Activated CD8-positive, alpha-beta T cell treated with anti-CD3 and anti-CD28 coated beads, Interleukin-2, amount 10 ng/mL, durations not matched to agents 7 days and 5 days (primary cell): Measurements from ENCODE around the gene TMEM186. TPM values are rescaled to one million over a fixed set of nuclear protein-coding genes. Genes with fewer than 3 reads are reported as not detected.

Experiments
- ATAC-seq: fragments of 150-1000 bp; cut with Tn5 transposase; one replicate; pipeline ENCODE4 v1.10.0; 2021; ENCODE audit warnings: moderate library complexity
- CTCF ChIA-PET: fragments of 350-600 bp; sonication (Branson Sonifier 250); formaldehyde crosslinking; loops from one replicate; lab custom pipeline; 2021; ENCODE audit warnings: antibody characterized with exemption; lab: Charles Lee
- POLR2A ChIA-PET: fragments of 350-600 bp; sonication (Branson Sonifier 250); formaldehyde crosslinking; loops from one replicate; lab custom pipeline; 2021; ENCODE audit warnings: antibody characterized with exemption; lab: Charles Lee
- DNase-seq: peaks from one replicate; pipeline ENCODE4 v3.0.0-alpha.2; 2020
- H3K27ac Mint-ChIP-seq: one replicate; pipeline ENCODE4 v1.8.0; 2021; ENCODE audit warnings: mild to moderate bottlenecking, mixed read lengths
- H3K27me3 Mint-ChIP-seq: one replicate; pipeline ENCODE4 v1.8.0; 2021; ENCODE audit warnings: low read depth, mixed read lengths
- H3K36me3 Mint-ChIP-seq: one replicate; pipeline ENCODE4 v1.8.0; 2021; ENCODE audit warnings: low read depth, mixed read lengths
- H3K4me1 Mint-ChIP-seq: one replicate; pipeline ENCODE4 v1.8.0; 2021; ENCODE audit warnings: low read depth, mixed read lengths
- H3K4me3 Mint-ChIP-seq: one replicate; pipeline ENCODE4 v1.8.0; 2021; ENCODE audit warnings: mild to moderate bottlenecking, mixed read lengths
- H3K9me3 Mint-ChIP-seq: one replicate; pipeline ENCODE4 v1.8.0; 2022; ENCODE audit warnings: mixed read lengths; ENCODE audit not compliant: insufficient read depth
- total RNA-seq, 2 experiments: library from RNA; stranded (reverse); gene quantifications; one replicate each; pipeline ENCODE4 v1.2.3, GENCODE V29; 2021

TMEM186 gene
- total RNA-seq, 2 experiments from 2014 or later = 11.0 to 11.1 TPM

- no peak for ATAC-seq
- CTCF ChIA-PET = interaction anchor here (1.2 kb wide), 1 partner anchor 9 kb away, joined by 4 read pairs; no protein-coding TSS in a partner anchor
- H3K27me3 Mint-ChIP-seq = no peaks in the 10 kb centered on the region
Measured at GRCh38 chr16:8828541-8829165, 31.2 kb upstream of the TMEM186 start.

GRCh38 chr16:8826278-8826879, 28.9 kb upstream of the TMEM186 start:
- DNase-seq = no peak
- CTCF ChIA-PET = no interaction called here
- Mint-ChIP-seq H3K27me3 (no peaks in the 10 kb centered on the region), H3K9me3 (no peaks in the 10 kb centered on the region), H3K36me3 (peaks cover 50% of the 10 kb centered on the region), H3K27ac (no peak overlapping the region), H3K4me3 (no peak overlapping the region), H3K4me1 (no peaks in the 10 kb centered on the region)
- POLR2A ChIA-PET = no interaction called here
- no peak for ATAC-seq

More at GRCh38 chr16:8828541-8829165, 31.2 kb upstream of the TMEM186 start:
- no peaks in the 10 kb centered on the region for H3K9me3 Mint-ChIP-seq
- DNase-seq = no peak
- no peak overlapping the region for H3K27ac Mint-ChIP-seq
- POLR2A ChIA-PET = interaction anchor here (0.9 to 1.4 kb wide), 2 partner anchors 12 to 40 kb away, joined by 3 read pairs; no protein-coding TSS in a partner anchor
- H3K4me1 Mint-ChIP-seq = peaks cover 14% of the 10 kb centered on the region
- peaks cover 39% of the 10 kb centered on the region for H3K36me3 Mint-ChIP-seq
- no peak overlapping the region for H3K4me3 Mint-ChIP-seq

GRCh38 chr16:8822403-8822802, 25.0 kb upstream of the TMEM186 start:
- H3K27ac Mint-ChIP-seq = no peak overlapping the region
- CTCF ChIA-PET = interaction anchor here (1.1 to 1.6 kb wide), 3 partner anchors 33 to 58 kb away, joined by 3 to 4 read pairs (median 4); no protein-coding TSS in a partner anchor

DNA sequence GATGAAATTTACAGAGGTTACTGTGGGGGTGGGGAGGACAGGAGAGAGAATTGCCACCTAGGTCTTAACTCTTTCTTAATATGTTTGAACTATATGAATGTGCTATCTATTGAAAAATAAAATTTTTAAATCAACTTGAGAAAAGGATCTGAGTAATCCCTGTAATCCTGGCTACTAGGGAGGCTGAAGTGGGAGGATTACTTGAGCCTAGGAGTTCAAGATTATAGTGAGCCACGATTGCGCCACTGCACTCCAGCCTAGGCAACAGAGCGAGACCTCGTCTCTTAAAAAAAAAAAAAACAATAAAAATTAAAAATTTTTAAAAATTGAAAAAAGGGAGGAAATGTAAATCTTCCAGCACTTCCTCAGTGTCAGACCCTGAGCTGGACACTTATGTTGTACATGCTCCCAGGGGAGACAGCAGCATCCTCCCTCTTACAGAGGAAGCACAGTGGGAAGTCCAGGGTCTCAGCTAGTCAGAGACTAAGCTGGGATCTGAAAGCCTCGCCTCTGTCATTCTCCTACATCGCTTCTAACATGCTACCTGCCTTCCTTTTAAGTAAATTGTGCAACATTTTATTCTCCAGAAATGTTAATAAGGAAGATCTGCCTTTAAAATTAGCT, 22.1 kb upstream of the TMEM186 start:
- H3K27ac Mint-ChIP-seq = peak overlapping the region; percentile 81
- peaks cover 26% of the 10 kb centered on the region for H3K4me1 Mint-ChIP-seq
- ChIA-PET CTCF (interaction anchor here (1.3 to 1.9 kb wide), 3 partner anchors 9 to 61 kb away, joined by 3 to 5 read pairs (median 4); no protein-coding TSS in a partner anchor), POLR2A (interaction anchor here (1.3 to 2.6 kb wide), 3 partner anchors 22 to 49 kb away, joined by 5 to 8 read pairs (median 7); partner anchors contain the start of genes CARHSP1, PMM2 and TMEM186)
- H3K9me3 Mint-ChIP-seq = no peaks in the 10 kb centered on the region
- peaks cover 70% of the 10 kb centered on the region for H3K36me3 Mint-ChIP-seq
- ATAC-seq (no peak), DNase-seq (no peak)
- H3K4me3 Mint-ChIP-seq = no peak overlapping the region
- H3K27me3 Mint-ChIP-seq = no peaks in the 10 kb centered on the region

More at GRCh38 chr16:8822403-8822802, 25.0 kb upstream of the TMEM186 start:
- ATAC-seq (no peak), DNase-seq (no peak)
- Mint-ChIP-seq H3K9me3 (no peaks in the 10 kb centered on the region), H3K4me1 (peaks cover 8% of the 10 kb centered on the region), H3K36me3 (peaks cover 53% of the 10 kb centered on the region), H3K27me3 (no peaks in the 10 kb centered on the region), H3K4me3 (no peak overlapping the region)
- POLR2A ChIA-PET = interaction anchor here (1.0 kb wide), 1 partner anchor 47 kb away, joined by 3 read pairs; the partner anchor contains the start of gene CARHSP1

- ATAC-seq (no peak), DNase-seq (no peak)
- Mint-ChIP-seq H3K9me3 (no peaks in the 10 kb centered on the region), H3K4me1 (peaks cover 26% of the 10 kb centered on the region), H3K27ac (peak overlapping the region; percentile 81), H3K36me3 (peaks cover 71% of the 10 kb centered on the region), H3K4me3 (no peak overlapping the region), H3K27me3 (no peaks in the 10 kb centered on the region)
- ChIA-PET POLR2A (interaction anchor here (1.3 to 2.6 kb wide), 3 partner anchors 21 to 50 kb away, joined by 7 to 35 read pairs (median 8); partner anchors contain the start of genes CARHSP1, PMM2 and TMEM186), CTCF (no interaction called here)
Measured at GRCh38 chr16:8818504-8819270, 21.2 kb upstream of the TMEM186 start.

DNA sequence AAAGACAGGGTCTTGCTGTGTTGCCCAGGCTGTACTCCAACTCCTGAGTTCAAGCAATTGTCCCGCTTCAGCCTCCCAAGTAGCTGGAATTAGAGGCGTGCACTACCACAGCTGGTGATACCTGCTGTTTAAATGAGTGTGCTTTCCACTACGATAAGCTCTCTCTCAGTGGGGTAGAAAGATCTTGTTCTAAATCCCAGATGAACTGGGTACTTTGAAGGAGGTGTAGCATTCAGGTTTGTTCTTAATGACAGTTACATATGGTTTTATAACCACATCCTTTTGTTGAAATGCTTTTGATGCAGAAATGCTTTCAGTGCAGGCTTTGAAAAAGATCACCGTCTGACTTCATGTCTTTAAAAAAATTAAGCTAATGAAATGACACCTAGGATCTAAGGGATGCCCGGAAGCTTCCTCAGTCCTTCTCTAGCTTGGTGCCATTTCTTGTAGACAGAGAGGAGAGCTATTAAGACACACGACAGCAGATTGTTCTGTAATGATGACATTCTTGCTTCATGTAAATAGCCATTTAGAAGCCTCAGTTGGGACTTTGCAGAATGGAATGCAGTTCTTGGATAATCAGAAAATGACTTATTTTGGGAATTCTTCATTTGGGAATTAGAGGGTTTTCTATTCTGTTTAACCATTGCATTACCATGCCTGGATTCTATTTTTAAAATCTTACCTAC, 19.7 kb upstream of the TMEM186 start:
- Mint-ChIP-seq H3K36me3 (peaks cover 76% of the 10 kb centered on the region), H3K4me1 (peaks cover 26% of the 10 kb centered on the region), H3K27ac (peak overlapping the region; percentile 90), H3K4me3 (no peak overlapping the region), H3K9me3 (no peaks in the 10 kb centered on the region), H3K27me3 (no peaks in the 10 kb centered on the region)
- POLR2A ChIA-PET = interaction anchor here (0.5 to 2.6 kb wide), 10 partner anchors 12 to 274 kb away, joined by 3 to 35 read pairs (median 4); partner anchors contain the start of genes CARHSP1, HAPSTR1, PMM2 and TMEM186
- DNase-seq (peak; percentile 42), ATAC-seq (peak; percentile 86)
- CTCF ChIA-PET = interaction anchor here (1.0 to 1.5 kb wide), 6 partner anchors 16 to 119 kb away, joined by 3 to 6 read pairs (median 5); partner anchors contain the start of genes PMM2 and TMEM186

GRCh38 chr16:8814095-8814806, 16.8 kb upstream of the TMEM186 start:
- no peak for ATAC-seq
- H3K27me3 Mint-ChIP-seq = no peaks in the 10 kb centered on the region
- H3K4me1 Mint-ChIP-seq = peaks cover 26% of the 10 kb centered on the region
- peak overlapping the region; percentile 35 for H3K27ac Mint-ChIP-seq
- peaks cover 76% of the 10 kb centered on the region for H3K36me3 Mint-ChIP-seq
- no peak overlapping the region for H3K4me3 Mint-ChIP-seq
- CTCF ChIA-PET = no interaction called here
- no peaks in the 10 kb centered on the region for H3K9me3 Mint-ChIP-seq
- POLR2A ChIA-PET = no interaction called here
- DNase-seq = no peak

- Mint-ChIP-seq H3K9me3 (no peaks in the 10 kb centered on the region), H3K4me3 (no peak overlapping the region), H3K27me3 (no peaks in the 10 kb centered on the region), H3K27ac (no peak overlapping the region), H3K4me1 (peaks cover 17% of the 10 kb centered on the region), H3K36me3 (peaks cover 76% of the 10 kb centered on the region)
- ATAC-seq (no peak), DNase-seq (no peak)
- ChIA-PET CTCF (no interaction called here), POLR2A (no interaction called here)
Measured at GRCh38 chr16:8812162-8812843, 14.9 kb upstream of the TMEM186 start.

DNA sequence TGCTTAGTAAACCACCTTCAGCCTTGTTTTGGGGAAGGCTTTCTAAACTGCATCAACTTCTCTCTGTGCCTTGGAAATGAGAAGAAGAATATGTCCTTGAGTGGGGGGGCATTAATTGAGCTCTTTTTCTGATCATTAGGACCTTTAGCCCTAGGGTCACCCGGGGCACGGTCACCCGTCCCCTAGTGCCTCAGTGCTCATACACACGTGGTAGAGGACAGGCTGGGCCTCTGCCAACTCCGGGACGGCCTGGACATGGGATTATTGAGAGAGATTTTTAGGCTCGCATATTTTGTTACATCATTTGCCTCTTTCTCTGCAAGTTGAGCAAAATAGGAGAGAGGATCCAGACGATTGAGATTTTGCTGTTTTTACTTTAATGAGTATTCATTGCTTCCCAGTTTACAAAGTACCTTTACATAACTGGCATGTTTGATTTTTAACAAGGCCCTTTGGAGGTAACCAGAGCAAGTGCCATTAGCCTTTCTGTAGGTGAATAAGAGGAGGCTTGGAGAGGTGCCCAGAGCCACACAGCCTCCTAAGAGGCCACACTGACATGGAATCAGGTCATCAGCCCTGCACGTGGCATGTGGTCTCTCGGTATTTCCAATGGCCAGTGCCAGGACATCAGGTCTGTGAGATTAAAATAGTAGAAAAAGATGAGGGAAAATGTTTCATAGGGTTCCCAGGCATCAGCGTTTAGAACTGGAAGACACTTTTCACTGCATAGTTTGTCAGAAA, 11.3 kb upstream of the TMEM186 start:
- Mint-ChIP-seq H3K9me3 (no peaks in the 10 kb centered on the region), H3K4me1 (peaks cover 4% of the 10 kb centered on the region), H3K27me3 (no peaks in the 10 kb centered on the region), H3K27ac (no peak overlapping the region), H3K36me3 (peaks cover 67% of the 10 kb centered on the region), H3K4me3 (no peak overlapping the region)
- no peak for DNase-seq
- no peak for ATAC-seq
- ChIA-PET POLR2A (interaction anchor here (1.7 kb wide), 1 partner anchor 11 kb away, joined by 5 read pairs; the partner anchor contains the start of genes PMM2 and TMEM186), CTCF (interaction anchor here (2.2 kb wide), 1 partner anchor 11 kb away, joined by 7 read pairs; the partner anchor contains the start of genes PMM2 and TMEM186)
